GM18867 (cell line): ENCODE measurements around the gene FUS.
"Not testable (repeated sequence)": the region's sequence is repeated elsewhere in the genome, so short reads cannot be mapped to it uniquely, and the experiment has no call there.

Experiments
- ATAC-seq: cut with Tn5 transposase; IDR thresholded peaks from one replicate; pipeline ENCODE4 v1.9.1; 2021; ENCODE audit warnings: mild to moderate bottlenecking, moderate library complexity; ENCODE audit not compliant: unreplicated experiment

FUS gene

GRCh38 chr16:31143011-31143693 is 36.8 kb upstream of the FUS start:
- ATAC-seq, result no peak

- ATAC-seq, result no peak
These were observed 36.2 kb upstream of the FUS start for GRCh38 chr16:31143694-31144148.

GRCh38 chr16:31144418-31144817 is 35.5 kb upstream of the FUS start:
- ATAC-seq, result not testable (repeated sequence)

- ATAC-seq, result no peak
These were observed 34.4 kb upstream of the FUS start for GRCh38 chr16:31145398-31145990.

- no peak for ATAC-seq
These were observed 32.4 kb upstream of the FUS start for GRCh38 chr16:31147574-31147973.

- ATAC-seq, result no peak
These were observed 31.6 kb upstream of the FUS start for GRCh38 chr16:31148281-31148728.

- ATAC-seq, result no peak
These were observed 31.0 kb upstream of the FUS start for GRCh38 chr16:31148896-31149295.

GRCh38 chr16:31149332-31149731 is 30.6 kb upstream of the FUS start:
- no peak for ATAC-seq

GRCh38 chr16:31149894-31150890 is 29.7 kb upstream of the FUS start, which contains the start of gene PRSS36:
Gene PRSS36, minus strand, starts transcription at chr16:31150066. Its CDS starts 31 bp downstream, at chr16:31150035.
- ATAC-seq, result no peak

GRCh38 chr16:31150976-31151375 is 29.0 kb upstream of the FUS start:
- ATAC-seq, result not testable (repeated sequence)

- no peak for ATAC-seq
These were observed 22.8 kb upstream of the FUS start for GRCh38 chr16:31157136-31157535.

GRCh38 chr16:31167315-31167714 is 12.6 kb upstream of the FUS start:
- no peak for ATAC-seq

GRCh38 chr16:31168848-31169247 is 11.1 kb upstream of the FUS start:
- no peak for ATAC-seq

GRCh38 chr16:31170048-31170447 is 9.9 kb upstream of the FUS start:
- ATAC-seq, result not testable (repeated sequence)

- no peak for ATAC-seq
These were observed 2.8 kb upstream of the FUS start for GRCh38 chr16:31177136-31177535.

- peak; percentile 1 for ATAC-seq
These were observed 656 bp upstream of the FUS start for GRCh38 chr16:31179219-31179746.

GRCh38 chr16:31181102-31181830 is 1.3 kb downstream of the FUS start:
- no peak for ATAC-seq

GRCh38 chr16:31182391-31182790 is 2.5 kb downstream of the FUS start:
- ATAC-seq, result no peak

- no peak for ATAC-seq
These were observed 3.8 kb downstream of the FUS start for GRCh38 chr16:31183432-31184428.
